H1 (cell line): ENCODE data around the gene CLDN2. TPM values are rescaled to one million over a fixed set of nuclear protein-coding genes. Genes with fewer than 3 reads are reported as not detected.

Source experiments
- CTCF ChIA-PET: fragments of 300-600 bp; sonication (Branson Sonifier 250); formaldehyde crosslinking; loops from one replicate; lab custom pipeline; 2021; ENCODE audit not compliant: partially characterized antibody; lab: Charles Lee
- POLR2A ChIA-PET: fragments of 300-600 bp; sonication (Branson Sonifier 250); formaldehyde crosslinking; loops from one replicate; lab custom pipeline; 2021; ENCODE audit warnings: inconsistent platforms; ENCODE audit not compliant: partially characterized antibody; lab: Charles Lee
- DNase-seq, 2 experiments: peaks; one replicate each; pipeline versions ENCODE4 v3.0.0 to v3.0.0-alpha.2; 2010 to 2022; ENCODE audit warnings: low spot score in 2 of 2, low read depth in 1 of 2, mixed read lengths in 1 of 2
- FAIRE-seq: peaks from 2 replicates; lab custom pipeline; 2011; peaks lifted over from hg19 to GRCh38; lab: Jason Lieb, UNC
- H2AFZ ChIP-seq: 2 replicates; pipeline ENCODE4 v1.8.1; 2012; ENCODE audit warnings: low read length, inconsistent platforms
- H2AK5ac ChIP-seq: 2 replicates; pipeline ENCODE4 v1.6.1; 2013; ENCODE audit warnings: low read depth, low read length
- H2BK120ac ChIP-seq: replicated peaks from 2 replicates; pipeline ENCODE3; 2013; ENCODE audit warnings: low read depth, low read length, inconsistent platforms
- H2BK12ac ChIP-seq: 2 replicates; pipeline ENCODE4 v1.6.1; 2013; ENCODE audit warnings: low read depth, low read length
- H2BK15ac ChIP-seq: 2 replicates; pipeline ENCODE4 v1.6.1; 2013; ENCODE audit warnings: low read length
- H2BK20ac ChIP-seq: 2 replicates; pipeline ENCODE4 v1.6.1; 2013; ENCODE audit warnings: low read length
- H2BK5ac ChIP-seq: 2 replicates; pipeline ENCODE4 v1.6.1; 2013; ENCODE audit warnings: low read depth, low read length
- H3K14ac ChIP-seq: 2 replicates; pipeline ENCODE4 v1.6.1; 2013; ENCODE audit warnings: inconsistent platforms; ENCODE audit not compliant: insufficient read length
- H3K18ac ChIP-seq: 2 replicates; pipeline ENCODE4 v1.6.1; 2013; ENCODE audit warnings: low read length; ENCODE audit errors: extremely low read depth
- H3K23ac ChIP-seq: 2 replicates; pipeline ENCODE4 v1.6.1; 2013; ENCODE audit warnings: inconsistent platforms; ENCODE audit not compliant: insufficient read length
- H3K23me2 ChIP-seq: 2 replicates; pipeline ENCODE4 v1.6.1; 2013; ENCODE audit warnings: low read depth, low read length
- H3K27ac ChIP-seq: 2 replicates; pipeline ENCODE4 v1.6.1; 2011; ENCODE audit warnings: low read depth, low read length, inconsistent platforms
- H3K27me3 ChIP-seq, 4 experiments: replicated peaks in 1 of 4; 1 replicate in 1 of 4; 2 replicates in 3 of 4; pipeline versions ENCODE4 v1.6.1 to v1.8.1; 2011 to 2013; ENCODE audit warnings: low read length in 3 of 4, mild to moderate bottlenecking in 3 of 4, inconsistent platforms in 2 of 4, mixed read lengths in 2 of 4, moderate library complexity in 1 of 4; ENCODE audit not compliant: control insufficient read depth in 3 of 4, insufficient read depth in 3 of 4; ENCODE audit errors: extremely low read depth in 1 of 4
- H3K36me3 ChIP-seq, 4 experiments: 2 replicates each; pipeline versions ENCODE4 v1.6.1 to v1.8.1; 2011 to 2013; ENCODE audit warnings: mild to moderate bottlenecking in 4 of 4, low read length in 3 of 4, moderate library complexity in 2 of 4, control low read depth in 1 of 4, inconsistent platforms in 1 of 4; ENCODE audit not compliant: insufficient read depth in 4 of 4, control insufficient read depth in 2 of 4
- H3K4ac ChIP-seq: replicated peaks from 2 replicates; pipeline ENCODE3; 2013; ENCODE audit warnings: low read length, low read depth, mixed read lengths, inconsistent platforms; ENCODE audit not compliant: insufficient read length
- H3K4me1 ChIP-seq, 4 experiments: replicated peaks in 1 of 4; 1 replicate in 1 of 4; 2 replicates in 3 of 4; pipeline versions ENCODE4 v1.6.1 to v1.8.1; 2011 to 2013; ENCODE audit warnings: low read length in 3 of 4, inconsistent platforms in 2 of 4, mixed read lengths in 1 of 4; ENCODE audit not compliant: insufficient read depth in 4 of 4, control insufficient read depth in 3 of 4
- H3K4me2 ChIP-seq, 2 experiments: 2 replicates each; pipeline versions ENCODE4 v1.6.1 to v1.8.1; 2011 to 2013; ENCODE audit warnings: low read depth in 2 of 2, low read length in 2 of 2, control low read depth in 1 of 2, inconsistent platforms in 1 of 2, mild to moderate bottlenecking in 1 of 2; ENCODE audit not compliant: insufficient read depth in 1 of 2
- H3K4me3 ChIP-seq, 4 experiments: fragments of 200-600, 300-600 bp in 1 of 4; sonication (generic), shearing (Covaris generic), sonication (Bioruptor Twin) in 1 of 4; 2 replicates each; pipeline versions ENCODE4 v1.5.1 to v1.8.1; 2011 to 2016; ENCODE audit warnings: low read length in 4 of 4, low read depth in 3 of 4, control low read depth in 2 of 4, inconsistent platforms in 2 of 4, mild to moderate bottlenecking in 2 of 4, mixed read lengths in 1 of 4, moderate library complexity in 1 of 4; ENCODE audit not compliant: insufficient read depth in 2 of 4; ENCODE audit errors: extremely low read depth in 1 of 4
- H3K56ac ChIP-seq: replicated peaks from 2 replicates; pipeline ENCODE3; 2013; ENCODE audit warnings: low read depth, mild to moderate bottlenecking, mixed read lengths, low read length, inconsistent platforms; ENCODE audit not compliant: insufficient read length
- H3K79me1 ChIP-seq: 2 replicates; pipeline ENCODE4 v1.6.1; 2013; ENCODE audit warnings: low read depth, low read length, control low read depth
- H3K79me2 ChIP-seq, 2 experiments: 2 replicates each; pipeline versions ENCODE4 v1.6.1 to v1.8.1; 2012 to 2013; ENCODE audit warnings: low read length in 2 of 2, mild to moderate bottlenecking in 2 of 2, inconsistent platforms in 1 of 2; ENCODE audit not compliant: insufficient read depth in 2 of 2, control insufficient read depth in 1 of 2
- H3K9ac ChIP-seq, 4 experiments: replicated peaks in 1 of 4; 1 replicate in 1 of 4; 2 replicates in 3 of 4; pipeline versions ENCODE4 v1.6.1 to v1.8.1; 2011 to 2013; ENCODE audit warnings: low read depth in 3 of 4, low read length in 3 of 4, control low read depth in 2 of 4, mild to moderate bottlenecking in 2 of 4, moderate library complexity in 2 of 4, inconsistent platforms in 1 of 4; ENCODE audit errors: extremely low read depth in 1 of 4
- H3K9me3 ChIP-seq, 2 experiments: 2 replicates each; pipeline versions ENCODE4 v1.6.1 to v1.8.1; 2012 to 2013; ENCODE audit warnings: mild to moderate bottlenecking in 2 of 2, moderate library complexity in 2 of 2, control low read depth in 1 of 2, inconsistent platforms in 1 of 2, low read depth in 1 of 2, low read length in 1 of 2, mixed read lengths in 1 of 2; ENCODE audit not compliant: insufficient read depth in 2 of 2
- H4K20me1 ChIP-seq, 2 experiments: replicated peaks in 1 of 2; 2 replicates each; pipeline versions ENCODE3 to v1.8.1; 2011 to 2013; ENCODE audit warnings: inconsistent platforms in 2 of 2, low read length in 2 of 2, mild to moderate bottlenecking in 1 of 2; ENCODE audit not compliant: insufficient read depth in 2 of 2, control insufficient read depth in 1 of 2
- H4K5ac ChIP-seq: 2 replicates; pipeline ENCODE4 v1.6.1; 2013; ENCODE audit warnings: low read length, low read depth, mixed read lengths, inconsistent platforms; ENCODE audit not compliant: insufficient read length
- H4K8ac ChIP-seq: 2 replicates; pipeline ENCODE4 v1.8.0; 2013; ENCODE audit warnings: mild to moderate bottlenecking, moderate library complexity, low read length, inconsistent platforms; ENCODE audit not compliant: insufficient read depth; ENCODE audit errors: extremely low read depth
- H4K91ac ChIP-seq: replicated peaks from 2 replicates; pipeline ENCODE3; 2013; ENCODE audit warnings: low read length, mixed read lengths, inconsistent platforms; ENCODE audit not compliant: insufficient read length
- CHD1 ChIP-seq: IDR thresholded peaks from 2 replicates; pipeline ENCODE4 v1.6.1; 2012; ENCODE audit warnings: low read depth, low read length, improper control_type of control experiment
- GABPA ChIP-seq: IDR thresholded peaks from 2 replicates; pipeline ENCODE4 v1.6.1; 2011; ENCODE audit warnings: mild to moderate bottlenecking, low read length, moderate library complexity, borderline replicate concordance; ENCODE audit not compliant: insufficient read depth
- POLR2A ChIP-seq, 2 experiments: IDR thresholded peaks; 1 replicate in 1 of 2; 2 replicates in 1 of 2; pipeline ENCODE4 v1.6.1; 2011; ENCODE audit warnings: low read depth in 2 of 2, low read length in 2 of 2, mild to moderate bottlenecking in 2 of 2; ENCODE audit errors: control extremely low read depth in 1 of 2
- RNF2 ChIP-seq: fragments of 200-900, 300-1000 bp; sonication (generic); IDR thresholded peaks from 2 replicates; pipeline ENCODE4 v1.7.1; 2016; ENCODE audit warnings: borderline replicate concordance, low read depth, mild to moderate bottlenecking, antibody characterized with exemption, low read length; ENCODE audit not compliant: poor library complexity, severe bottlenecking; ENCODE audit errors: missing control alignments
- TAF1 ChIP-seq: IDR thresholded peaks from 2 replicates; pipeline ENCODE4 v1.6.1; 2011; ENCODE audit warnings: mild to moderate bottlenecking, low read depth, low read length
- WGBS, 2 experiments: shearing (Covaris generic) in 1 of 2; methylation state at CpG; one replicate each; pipeline versions ENCODE4 v1.1.6 to v1.1.7; 2013 to 2015; ENCODE audit warnings: low lambda C conversion rate in 2 of 2, mixed read lengths in 2 of 2, inconsistent platforms in 1 of 2, low coverage in 1 of 2, missing lambda C conversion rate in 1 of 2; ENCODE audit not compliant: insufficient replicate concordance in 2 of 2, insufficient coverage in 1 of 2, insufficient read length in 1 of 2; ENCODE audit errors: extremely low coverage in 1 of 2, missing lambda C conversion rate in 1 of 2; 5-methylcytosine and 5-hydroxymethylcytosine counted together
- polyA plus RNA-seq, 7 experiments: library from polyadenylated mRNA; depleted of rRNA in 3 of 7; stranded (reverse) in 5 of 7; unstranded in 2 of 7; fragments of >200 nt in 5 of 7; fragments of 200-250 nt in 2 of 7; gene quantifications; 1 replicate in 5 of 7; 2 replicates in 1 of 7; 4 replicates in 1 of 7; pipeline versions ENCODE4 v1.2.1 to v1.2.3, GENCODE V29; 2011 to 2013; ENCODE audit warnings: missing spikeins in 2 of 7, mixed read lengths in 2 of 7
- total RNA-seq: library from RNA; stranded (reverse); fragmentation: NEBNext Ultra II Directional; extraction: Animal tissue kit (Norgen Biotek cat#: 25700); gene quantifications from 2 replicates; pipeline ENCODE4 v1.2.1, GENCODE V29; 2021
- TF ChIP-seq, protein P1 (sequence below): IDR thresholded peaks from 2 replicates; pipeline ENCODE4 v1.6.1; 2012; ENCODE audit warnings: inconsistent platforms

Gene CLDN2
- total and polyA plus RNA-seq, 2 of the 8 experiments (the other 6 are each of a cell fraction or from before 2014, with no cell fraction given): 0.02 TPM; not detected in 1

DNA sequence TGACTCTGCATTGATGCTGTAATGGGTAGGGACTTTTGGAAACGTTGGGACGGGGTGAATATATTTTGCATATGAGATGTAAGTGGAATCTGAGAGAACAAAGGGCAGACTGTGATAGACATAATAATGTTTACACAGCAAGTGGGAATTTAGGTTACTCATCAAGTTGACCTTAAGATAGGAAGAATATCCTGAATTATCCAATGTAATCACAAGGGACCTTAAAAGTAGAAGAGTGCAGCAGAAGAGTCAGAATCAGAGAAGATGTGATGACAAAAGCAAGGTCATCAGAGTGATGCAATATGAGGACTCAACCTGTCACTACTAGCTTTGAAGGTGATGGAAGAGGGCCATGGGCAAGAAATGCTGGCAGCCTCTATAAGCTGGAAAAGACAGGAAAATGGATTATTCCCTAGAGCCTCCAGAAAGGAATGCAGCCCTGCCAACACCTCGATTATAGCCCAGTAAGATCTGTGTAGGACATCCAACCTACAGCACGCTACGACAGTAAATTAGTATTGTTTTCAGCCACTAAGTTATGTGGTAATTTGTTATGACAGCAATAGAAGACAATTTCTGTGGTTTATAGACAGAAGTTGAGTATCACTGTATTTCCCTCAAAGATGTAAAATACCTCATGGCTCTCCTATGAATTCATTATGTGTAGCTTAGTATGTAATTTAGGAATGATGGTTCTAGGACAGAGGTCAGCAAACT lies 53.4 kb downstream of the CLDN2 start:
- Histone ChIP-seq H3K23ac (no peak overlapping the region), H2BK12ac (no peak overlapping the region), H3K18ac (no peak overlapping the region), H3K4me3 (no peak overlapping the region), H2AFZ (no peak overlapping the region), H3K79me2 (no peaks in the 10 kb centered on the region), H4K20me1 (no peaks in the 10 kb centered on the region), H2BK20ac (no peak overlapping the region), H2BK120ac (no peak overlapping the region), H2BK5ac (no peak overlapping the region), H3K4me1 (no peaks in the 10 kb centered on the region), H4K8ac (no peak overlapping the region), H3K56ac (no peak overlapping the region), H3K23me2 (no peaks in the 10 kb centered on the region), H3K9ac (no peak overlapping the region), H3K4ac (no peak overlapping the region), H4K5ac (no peak overlapping the region), H3K27ac (no peak overlapping the region), H3K14ac (no peak overlapping the region), H3K9me3 (no peaks in the 10 kb centered on the region), H3K36me3 (no peaks in the 10 kb centered on the region), H2BK15ac (no peak overlapping the region), H4K91ac (no peak overlapping the region), H3K4me2 (no peak overlapping the region), H2AK5ac (no peak overlapping the region), H3K27me3 (no peaks in the 10 kb centered on the region), H3K79me1 (no peaks in the 10 kb centered on the region)
- no peak for TF ChIP-seq CHD1
- TF ChIP-seq POLR2A (IDR thresholded peaks at IDR 0.05; ENCODE audit: control extremely low read depth in 1 of 2, low read depth in 2 of 2, low read length in 2 of 2): no peak
- no peak for TF ChIP-seq TAF1
- TF ChIP-seq, protein P1, sequence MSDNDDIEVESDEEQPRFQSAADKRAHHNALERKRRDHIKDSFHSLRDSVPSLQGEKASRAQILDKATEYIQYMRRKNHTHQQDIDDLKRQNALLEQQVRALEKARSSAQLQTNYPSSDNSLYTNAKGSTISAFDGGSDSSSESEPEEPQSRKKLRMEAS: no peak
- no peak for TF ChIP-seq GABPA
- no peak for TF ChIP-seq RNF2
- ChIA-PET POLR2A (no interaction called here), CTCF (interaction anchor here (1.2 kb wide), 1 partner anchor 13 kb away, joined by 3 read pairs; no protein-coding TSS in a partner anchor)
- DNase-seq (no peak), FAIRE-seq (no peak)
- 87% methylated on average over 5 of the region's 5 CpGs; no CpG with 5 or more reads in 1 of the 2 experiments for WGBS, 2 experiments
